ENCODE data around the gene MAN1B1.

The MAN1B1 gene

GRCh38 chr9:137140151-137141012 is 53.6 kb downstream of the MAN1B1 start:
- DNase-seq (ENCODE audit: extremely low read depth, low read depth): no peak
- no peak for TF ChIP-seq CTCF (IDR thresholded peaks at IDR 0.05; ENCODE audit: low read depth, low read length, missing control alignments)
- no peak overlapping the region for H3K4me3 ChIP-seq (replicated peaks; ENCODE audit: low read depth, low read length)

- no peak for DNase-seq (ENCODE audit: extremely low read depth, low read depth)
- no peak overlapping the region for H3K4me3 ChIP-seq (replicated peaks; ENCODE audit: low read depth, low read length)
- no peak for TF ChIP-seq CTCF (IDR thresholded peaks at IDR 0.05; ENCODE audit: low read depth, low read length, missing control alignments)
Observed at GRCh38 chr9:137141050-137141810, 54.4 kb downstream of the MAN1B1 start.

GRCh38 chr9:137141976-137142936 is 55.5 kb downstream of the MAN1B1 start:
- TF ChIP-seq CTCF (IDR thresholded peaks at IDR 0.05; ENCODE audit: low read depth, low read length, missing control alignments): no peak
- DNase-seq (ENCODE audit: extremely low read depth, low read depth): no peak
- no peak overlapping the region for H3K4me3 ChIP-seq (replicated peaks; ENCODE audit: low read depth, low read length)

DNA sequence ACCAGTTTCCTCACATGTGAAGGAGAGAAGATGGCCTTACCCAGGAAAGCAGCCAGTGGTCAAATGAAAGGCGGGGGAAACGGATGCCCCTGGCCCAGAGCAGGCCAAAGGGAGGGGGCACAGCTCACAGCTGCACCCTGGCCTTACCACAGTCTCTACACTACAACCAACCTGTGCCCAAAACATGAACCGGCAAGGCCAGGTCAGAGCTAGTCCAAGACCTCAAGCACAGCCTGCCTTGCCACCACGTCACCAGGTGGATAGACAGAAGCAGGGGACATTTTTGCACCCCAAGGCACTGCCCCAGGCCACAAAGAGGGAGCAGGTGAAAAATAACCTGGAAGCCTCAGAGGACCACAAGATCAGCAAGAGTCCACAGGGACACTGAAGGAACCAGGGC is 56.7 kb downstream of the MAN1B1 start:
- DNase-seq (ENCODE audit: extremely low read depth, low read depth): no peak
- H3K4me3 ChIP-seq (replicated peaks; ENCODE audit: low read depth, low read length): no peak overlapping the region
- TF ChIP-seq CTCF (IDR thresholded peaks at IDR 0.05; ENCODE audit: low read depth, low read length, missing control alignments): no peak

DNA sequence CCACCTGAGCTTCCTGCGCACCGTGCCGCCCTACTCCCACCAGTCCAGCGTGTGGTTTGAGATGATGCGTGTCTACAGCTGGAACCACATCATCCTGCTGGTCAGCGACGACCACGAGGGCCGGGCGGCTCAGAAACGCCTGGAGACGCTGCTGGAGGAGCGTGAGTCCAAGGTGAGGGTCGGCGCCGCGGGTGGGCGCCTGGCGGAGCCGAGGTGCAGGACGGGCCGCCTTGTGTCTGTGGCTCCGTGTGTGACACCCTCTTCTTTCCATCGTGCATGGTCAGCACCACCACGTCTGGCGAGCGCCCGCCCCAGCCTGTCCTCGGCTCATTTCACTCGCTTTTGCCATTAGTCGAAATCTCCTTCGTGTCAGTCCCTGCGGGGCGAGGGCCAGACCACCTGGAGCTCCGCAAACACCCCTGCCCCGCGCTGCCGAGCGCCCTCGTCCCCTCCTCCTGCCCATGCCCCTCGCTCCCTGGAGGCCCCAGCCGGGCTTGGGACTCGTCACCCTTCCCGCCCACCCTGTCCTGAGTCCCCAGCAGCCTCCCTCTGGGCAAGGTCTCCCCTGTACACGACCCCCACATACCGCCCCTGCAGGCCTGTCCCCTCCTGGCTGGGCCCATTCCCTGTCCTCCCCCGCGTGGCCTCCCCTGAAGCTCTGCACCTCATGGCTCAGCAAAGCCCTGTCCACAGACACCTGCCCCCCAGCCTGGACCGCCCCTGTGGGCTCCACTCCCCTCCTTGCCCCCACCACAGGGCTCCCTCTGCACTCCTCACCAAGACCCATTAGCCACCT is 59.1 kb downstream of the MAN1B1 start:
- no peak for DNase-seq (ENCODE audit: extremely low read depth, low read depth)
- no peak for TF ChIP-seq CTCF (IDR thresholded peaks at IDR 0.05; ENCODE audit: low read depth, low read length, missing control alignments)
- H3K4me3 ChIP-seq (replicated peaks; ENCODE audit: low read depth, low read length): no peak overlapping the region

- H3K4me3 ChIP-seq (replicated peaks; ENCODE audit: low read depth, low read length): no peak overlapping the region
- no peak for TF ChIP-seq CTCF (IDR thresholded peaks at IDR 0.05; ENCODE audit: low read depth, low read length, missing control alignments)
- no peak for DNase-seq (ENCODE audit: extremely low read depth, low read depth)
Observed at GRCh38 chr9:137146527-137146918, 59.7 kb downstream of the MAN1B1 start.

Data from HFF-Myc (cell line).